Fibroblast of lung (primary cell): ENCODE measurements around the gene SIRT5. TPM values are rescaled to one million over a fixed set of nuclear protein-coding genes. Genes with fewer than 3 reads are reported as not detected.

Source experiments
- DNase-seq, 2 donors: peaks; one replicate each; pipeline versions ENCODE4 v3.0.0 to v3.0.0-alpha.2; 2010; ENCODE audit warnings: low read depth in 2 of 2
- H2AFZ ChIP-seq: 2 replicates; pipeline ENCODE4 v1.5.1; 2012; ENCODE audit warnings: low read length, control low read depth, inconsistent platforms
- H3K27ac ChIP-seq: 2 replicates; pipeline ENCODE4 v1.5.1; 2011; ENCODE audit warnings: low read length, control low read depth; ENCODE audit not compliant: insufficient read depth
- H3K27me3 ChIP-seq: 2 replicates; pipeline ENCODE4 v1.5.1; 2011; ENCODE audit warnings: mild to moderate bottlenecking, low read length; ENCODE audit not compliant: control insufficient read depth, insufficient read depth
- H3K36me3 ChIP-seq: 2 replicates; pipeline ENCODE4 v1.5.1; 2011; ENCODE audit warnings: low read length; ENCODE audit not compliant: control insufficient read depth, insufficient read depth
- H3K4me1 ChIP-seq: 2 replicates; pipeline ENCODE4 v1.5.1; 2011; ENCODE audit warnings: low read length; ENCODE audit not compliant: control insufficient read depth, insufficient read depth; ENCODE audit errors: extremely low read depth
- H3K4me2 ChIP-seq: 2 replicates; pipeline ENCODE4 v1.5.1; 2011; ENCODE audit warnings: low read length, control low read depth; ENCODE audit not compliant: insufficient read depth; ENCODE audit errors: extremely low read depth
- H3K4me3 ChIP-seq, 4 experiments: fragments of 200-600 bp in 1 of 4; sonication (generic) in 1 of 4; replicated peaks in 1 of 4; 2 replicates each; pipeline ENCODE4 v1.5.1; 2011 to 2016; ENCODE audit warnings: low read length in 4 of 4, low read depth in 3 of 4, mild to moderate bottlenecking in 3 of 4, control low read depth in 2 of 4, inconsistent platforms in 1 of 4, mixed read lengths in 1 of 4; ENCODE audit not compliant: insufficient read depth in 1 of 4; ENCODE audit errors: control extremely low read depth in 1 of 4
- H3K79me2 ChIP-seq: 2 replicates; pipeline ENCODE4 v1.5.1; 2012; ENCODE audit warnings: mild to moderate bottlenecking, low read length, inconsistent platforms; ENCODE audit not compliant: control insufficient read depth, insufficient read depth
- H3K9ac ChIP-seq: 2 replicates; pipeline ENCODE4 v1.5.1; 2011; ENCODE audit warnings: mild to moderate bottlenecking, low read length, control low read depth; ENCODE audit not compliant: insufficient read depth
- H3K9me3 ChIP-seq: 2 replicates; pipeline ENCODE4 v1.5.1; 2012; ENCODE audit warnings: low read depth, low read length; ENCODE audit not compliant: control insufficient read depth, insufficient read depth
- H4K20me1 ChIP-seq: 2 replicates; pipeline ENCODE4 v1.5.1; 2011; ENCODE audit warnings: low read length; ENCODE audit not compliant: control insufficient read depth, insufficient read depth; ENCODE audit errors: extremely low read depth
- EZH2 ChIP-seq: IDR thresholded peaks from 2 replicates; pipeline ENCODE4 v1.5.1; 2012; ENCODE audit warnings: low read length, control low read depth, mild to moderate bottlenecking; ENCODE audit errors: missing control alignments
- polyA plus RNA-seq, 2 donors: library from polyadenylated mRNA; depleted of rRNA in 1 of 2; stranded (reverse) in 1 of 2; unstranded in 1 of 2; fragments of >200 nt; gene quantifications; 2 replicates each; pipeline ENCODE4 v1.2.1, GENCODE V29; 2011 to 2012; ENCODE audit warnings: missing spikeins in 1 of 2
- total RNA-seq: library from RNA; depleted of rRNA; stranded (reverse); fragments of >200 nt; gene quantifications from 2 replicates; pipeline ENCODE4 v1.2.1, GENCODE V29; 2014
- TF ChIP-seq, protein P1 (sequence below), 2 donors: IDR thresholded peaks in 1 of 2; conservative IDR thresholded peaks in 1 of 2; 1 replicate in 1 of 2; 2 replicates in 1 of 2; pipeline ENCODE4 v1.5.1; 2011 to 2012; ENCODE audit warnings: low read length in 2 of 2, control low read depth in 1 of 2, inconsistent platforms in 1 of 2, low read depth in 1 of 2, mild to moderate bottlenecking in 1 of 2

Gene SIRT5
- total and polyA plus RNA-seq, 2 donors (not counting 1 experiment from before 2014, with no cell fraction given) = 4.4 to 13.5 TPM

GRCh38 chr6:13641315-13641714 lies 66.9 kb downstream of the SIRT5 start:
- Histone ChIP-seq H2AFZ (no peak overlapping the region), H3K27ac (no peak overlapping the region), H3K4me1 (no peaks in the 10 kb centered on the region), H3K79me2 (no peaks in the 10 kb centered on the region), H4K20me1 (no peaks in the 10 kb centered on the region), H3K9ac (no peak overlapping the region), H3K4me2 (no peak overlapping the region), H3K27me3 (no peaks in the 10 kb centered on the region), H3K9me3 (no peaks in the 10 kb centered on the region), H3K4me3 (no peak overlapping the region), H3K36me3 (no peaks in the 10 kb centered on the region)
- TF ChIP-seq EZH2 = no peak
- TF ChIP-seq, protein P1, sequence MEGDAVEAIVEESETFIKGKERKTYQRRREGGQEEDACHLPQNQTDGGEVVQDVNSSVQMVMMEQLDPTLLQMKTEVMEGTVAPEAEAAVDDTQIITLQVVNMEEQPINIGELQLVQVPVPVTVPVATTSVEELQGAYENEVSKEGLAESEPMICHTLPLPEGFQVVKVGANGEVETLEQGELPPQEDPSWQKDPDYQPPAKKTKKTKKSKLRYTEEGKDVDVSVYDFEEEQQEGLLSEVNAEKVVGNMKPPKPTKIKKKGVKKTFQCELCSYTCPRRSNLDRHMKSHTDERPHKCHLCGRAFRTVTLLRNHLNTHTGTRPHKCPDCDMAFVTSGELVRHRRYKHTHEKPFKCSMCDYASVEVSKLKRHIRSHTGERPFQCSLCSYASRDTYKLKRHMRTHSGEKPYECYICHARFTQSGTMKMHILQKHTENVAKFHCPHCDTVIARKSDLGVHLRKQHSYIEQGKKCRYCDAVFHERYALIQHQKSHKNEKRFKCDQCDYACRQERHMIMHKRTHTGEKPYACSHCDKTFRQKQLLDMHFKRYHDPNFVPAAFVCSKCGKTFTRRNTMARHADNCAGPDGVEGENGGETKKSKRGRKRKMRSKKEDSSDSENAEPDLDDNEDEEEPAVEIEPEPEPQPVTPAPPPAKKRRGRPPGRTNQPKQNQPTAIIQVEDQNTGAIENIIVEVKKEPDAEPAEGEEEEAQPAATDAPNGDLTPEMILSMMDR (conservative IDR thresholded peaks at IDR 0.05 in 1 of 2, IDR thresholded peaks at IDR 0.05 in 1 of 2; ENCODE audit: low read depth in 1 of 2, low read length in 2 of 2) = no peak
- no peak for DNase-seq

DNA sequence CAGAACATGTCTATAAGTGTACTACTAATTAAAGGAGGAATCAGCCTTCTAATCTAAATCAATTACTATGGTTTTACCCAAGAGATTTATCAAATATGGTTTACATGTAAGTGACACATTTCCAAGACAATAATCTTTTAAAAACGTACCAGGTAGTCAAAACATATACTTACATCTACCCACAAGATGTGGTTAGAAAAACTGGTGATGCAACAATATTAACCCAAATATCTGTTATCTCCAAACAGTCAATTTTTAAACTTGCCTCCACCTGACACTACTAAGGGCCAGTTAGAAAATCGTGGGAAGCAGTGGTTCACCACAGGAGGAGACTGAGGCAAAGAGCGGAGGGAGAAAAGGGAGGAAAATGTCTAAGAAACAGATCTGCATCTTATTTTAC lies 68.7 kb downstream of the SIRT5 start:
- Histone ChIP-seq H3K27me3 (no peaks in the 10 kb centered on the region), H3K36me3 (no peaks in the 10 kb centered on the region), H3K4me3 (no peak overlapping the region), H3K79me2 (no peaks in the 10 kb centered on the region), H3K4me2 (no peak overlapping the region), H2AFZ (no peak overlapping the region), H3K27ac (no peak overlapping the region), H3K9me3 (no peaks in the 10 kb centered on the region), H4K20me1 (no peaks in the 10 kb centered on the region), H3K4me1 (no peaks in the 10 kb centered on the region), H3K9ac (no peak overlapping the region)
- TF ChIP-seq EZH2 = no peak
- TF ChIP-seq, protein P1 (conservative IDR thresholded peaks at IDR 0.05 in 1 of 2, IDR thresholded peaks at IDR 0.05 in 1 of 2; ENCODE audit: low read depth in 1 of 2, low read length in 2 of 2) = no peak
- DNase-seq = no peak

GRCh38 chr6:13648850-13649249 lies 74.4 kb downstream of the SIRT5 start:
- Histone ChIP-seq H3K27me3 (no peaks in the 10 kb centered on the region), H3K36me3 (no peaks in the 10 kb centered on the region), H3K4me2 (no peak overlapping the region), H3K27ac (no peak overlapping the region), H3K9me3 (no peaks in the 10 kb centered on the region), H3K4me1 (no peaks in the 10 kb centered on the region), H4K20me1 (no peaks in the 10 kb centered on the region), H3K9ac (no peak overlapping the region), H3K79me2 (no peaks in the 10 kb centered on the region), H2AFZ (no peak overlapping the region), H3K4me3 (no peak overlapping the region)
- no peak for DNase-seq
- TF ChIP-seq, protein P1 (conservative IDR thresholded peaks at IDR 0.05 in 1 of 2, IDR thresholded peaks at IDR 0.05 in 1 of 2; ENCODE audit: low read depth in 1 of 2, low read length in 2 of 2) = no peak
- TF ChIP-seq EZH2 = no peak
